HEK293T (cell line): ENCODE data around the gene ZGPAT.

Experiments used
- FOXA1 ChIP-seq: fragments of 450-650 bp; IDR thresholded peaks from 2 replicates; pipeline ENCODE4 v1.6.1; 2016; ENCODE audit warnings: mild to moderate bottlenecking
- FOXM1 ChIP-seq: fragments of 450-650 bp; IDR thresholded peaks from 2 replicates; pipeline ENCODE4 v1.6.1; 2017; ENCODE audit warnings: mild to moderate bottlenecking, borderline replicate concordance
- L3MBTL2 ChIP-seq: fragments of 450-650 bp; conservative IDR thresholded peaks from 2 replicates; pipeline ENCODE4 v1.6.1; 2016; ENCODE audit warnings: mild to moderate bottlenecking
- TARDBP ChIP-seq: fragments of 450-650 bp; IDR thresholded peaks from 2 replicates; pipeline ENCODE4 v1.6.1; 2016
- TF ChIP-seq, protein P1 (sequence below): fragments of 450-650 bp; IDR thresholded peaks from 2 replicates; pipeline ENCODE4 v1.6.1; 2016

DNA sequence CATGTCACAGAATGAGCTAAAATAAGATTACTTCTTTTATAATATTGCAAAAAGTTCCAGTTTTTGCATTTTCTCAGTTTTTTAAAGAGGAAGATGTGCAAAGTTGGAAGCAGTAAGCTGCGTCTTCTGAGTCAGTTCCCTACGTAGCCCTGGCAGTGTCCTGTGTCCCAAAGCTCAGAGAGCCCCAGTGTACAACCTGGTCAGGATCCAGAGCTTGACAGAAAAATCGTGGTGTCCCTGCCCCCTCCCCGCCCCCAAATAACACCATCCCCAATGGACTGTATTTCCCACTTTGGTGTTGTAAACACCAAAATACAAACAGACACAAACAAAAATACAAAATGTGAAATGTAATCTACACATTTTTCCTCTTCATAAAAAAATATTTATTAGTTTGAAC, 36.3 kb downstream of the ZGPAT start:
- TF ChIP-seq L3MBTL2 (no peak), FOXA1 (no peak), TARDBP (no peak), FOXM1 (no peak)
- TF ChIP-seq, protein P1, sequence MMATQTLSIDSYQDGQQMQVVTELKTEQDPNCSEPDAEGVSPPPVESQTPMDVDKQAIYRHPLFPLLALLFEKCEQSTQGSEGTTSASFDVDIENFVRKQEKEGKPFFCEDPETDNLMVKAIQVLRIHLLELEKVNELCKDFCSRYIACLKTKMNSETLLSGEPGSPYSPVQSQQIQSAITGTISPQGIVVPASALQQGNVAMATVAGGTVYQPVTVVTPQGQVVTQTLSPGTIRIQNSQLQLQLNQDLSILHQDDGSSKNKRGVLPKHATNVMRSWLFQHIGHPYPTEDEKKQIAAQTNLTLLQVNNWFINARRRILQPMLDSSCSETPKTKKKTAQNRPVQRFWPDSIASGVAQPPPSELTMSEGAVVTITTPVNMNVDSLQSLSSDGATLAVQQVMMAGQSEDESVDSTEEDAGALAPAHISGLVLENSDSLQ, result no peak
